ENCODE results near the gene IGFALS. TPM values are rescaled to one million over a fixed set of nuclear protein-coding genes. Genes with fewer than 3 reads are reported as not detected.

IGFALS gene
- total RNA-seq, 1 donor from 2014 or later = 0.19 TPM

DNA sequence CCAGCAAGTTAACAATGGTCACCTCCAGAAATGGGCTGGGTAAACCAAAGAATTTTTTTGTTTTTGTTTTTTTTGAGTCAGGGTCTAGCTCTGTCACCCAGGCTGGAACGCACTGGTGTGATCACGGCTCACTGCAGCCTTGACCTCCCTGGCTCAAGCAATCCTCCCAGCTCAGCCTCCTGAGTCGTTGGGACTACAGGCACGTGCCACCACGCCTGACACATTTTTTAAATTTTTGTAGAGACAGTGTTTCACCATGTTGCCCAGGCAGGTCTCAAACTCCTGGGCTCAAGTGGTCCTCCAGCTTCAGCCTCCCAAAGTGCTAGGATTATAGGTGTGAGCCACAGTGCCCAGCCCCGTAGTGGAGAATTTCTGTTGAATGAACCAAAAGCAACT lies 12.8 kb downstream of the IGFALS start:
- intact Hi-C loops (cut with DNase I) = loop anchor here (5.0 kb wide), 1 partner anchor 162 kb away; the partner anchor contains the start of gene MSRB1
- DNase-seq (ENCODE audit: low spot score) = no peak

DNA sequence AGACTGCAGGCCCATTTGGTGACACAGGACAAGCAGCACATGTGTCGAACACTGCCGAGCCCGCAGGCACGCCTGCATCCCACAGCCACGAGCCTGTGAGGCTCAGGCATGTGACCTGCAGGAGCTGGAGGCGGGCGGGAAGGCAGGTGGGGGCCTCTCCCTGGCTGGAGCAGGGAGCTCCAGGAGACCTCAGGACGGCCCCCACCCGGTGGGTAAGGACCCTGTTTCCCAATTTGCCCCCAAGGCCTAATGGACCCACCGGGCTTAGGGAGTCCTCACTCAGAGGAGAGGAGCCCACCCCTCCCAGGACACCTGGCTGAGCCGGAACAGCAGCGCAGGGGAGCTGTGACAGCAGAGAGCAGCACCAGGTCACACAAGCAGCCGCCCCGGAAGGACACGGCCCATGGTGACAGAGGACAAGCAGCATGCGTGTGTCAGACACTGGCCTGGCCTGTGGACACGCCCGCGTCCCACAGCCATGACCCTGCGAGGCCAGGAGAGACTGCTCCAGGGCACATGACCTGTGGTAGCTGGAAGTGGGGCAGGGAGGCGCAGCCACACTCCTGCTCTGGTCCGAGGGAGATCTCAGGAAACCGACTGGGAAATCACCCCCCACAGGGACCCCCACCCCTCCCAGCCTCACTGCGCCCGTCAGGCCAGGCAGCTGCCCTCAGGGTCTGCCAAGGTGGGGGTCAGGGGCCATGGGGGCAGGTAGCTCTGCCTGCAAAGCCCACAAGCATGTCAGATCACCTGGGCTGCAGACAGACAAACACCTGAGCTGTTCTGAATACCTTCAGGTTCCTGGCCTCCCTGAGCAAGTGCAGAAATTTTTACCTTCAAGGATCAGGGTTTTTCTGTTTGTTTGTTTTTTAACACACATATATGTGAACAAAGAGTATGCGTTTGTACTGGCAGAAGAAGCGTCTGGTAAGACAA lies 13.5 kb downstream of the IGFALS start:
- no peak for DNase-seq (ENCODE audit: low spot score)
- intact Hi-C loops (cut with DNase I) = loop anchor here (5.0 kb wide), 1 partner anchor 162 kb away; the partner anchor contains the start of gene MSRB1

DNA sequence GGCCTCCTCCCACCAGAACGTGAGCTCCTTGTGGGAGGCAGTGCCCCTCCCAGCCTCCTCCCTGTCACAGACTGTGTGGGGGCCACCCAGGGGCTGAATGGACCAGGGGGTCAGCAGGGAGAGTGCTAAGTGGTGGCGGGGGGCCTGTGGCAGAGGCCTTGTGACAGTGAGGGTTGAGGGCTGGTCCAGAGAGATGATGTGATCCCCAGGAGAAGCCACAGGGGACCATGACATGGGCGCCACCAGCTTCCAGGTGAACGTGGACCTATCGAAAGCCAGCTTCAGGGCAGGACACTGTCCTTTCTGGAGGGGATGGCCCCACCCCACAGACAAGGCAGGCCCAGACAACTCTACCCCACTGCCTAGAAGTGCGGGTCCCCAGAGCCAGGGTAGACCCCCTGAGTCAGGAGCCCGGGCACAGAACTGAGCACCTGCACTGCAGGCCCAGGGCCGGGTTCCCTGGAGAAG lies 14.2 kb downstream of the IGFALS start:
- intact Hi-C loops (cut with DNase I) = no loop called here
- no peak for DNase-seq (ENCODE audit: low spot score)

DNA sequence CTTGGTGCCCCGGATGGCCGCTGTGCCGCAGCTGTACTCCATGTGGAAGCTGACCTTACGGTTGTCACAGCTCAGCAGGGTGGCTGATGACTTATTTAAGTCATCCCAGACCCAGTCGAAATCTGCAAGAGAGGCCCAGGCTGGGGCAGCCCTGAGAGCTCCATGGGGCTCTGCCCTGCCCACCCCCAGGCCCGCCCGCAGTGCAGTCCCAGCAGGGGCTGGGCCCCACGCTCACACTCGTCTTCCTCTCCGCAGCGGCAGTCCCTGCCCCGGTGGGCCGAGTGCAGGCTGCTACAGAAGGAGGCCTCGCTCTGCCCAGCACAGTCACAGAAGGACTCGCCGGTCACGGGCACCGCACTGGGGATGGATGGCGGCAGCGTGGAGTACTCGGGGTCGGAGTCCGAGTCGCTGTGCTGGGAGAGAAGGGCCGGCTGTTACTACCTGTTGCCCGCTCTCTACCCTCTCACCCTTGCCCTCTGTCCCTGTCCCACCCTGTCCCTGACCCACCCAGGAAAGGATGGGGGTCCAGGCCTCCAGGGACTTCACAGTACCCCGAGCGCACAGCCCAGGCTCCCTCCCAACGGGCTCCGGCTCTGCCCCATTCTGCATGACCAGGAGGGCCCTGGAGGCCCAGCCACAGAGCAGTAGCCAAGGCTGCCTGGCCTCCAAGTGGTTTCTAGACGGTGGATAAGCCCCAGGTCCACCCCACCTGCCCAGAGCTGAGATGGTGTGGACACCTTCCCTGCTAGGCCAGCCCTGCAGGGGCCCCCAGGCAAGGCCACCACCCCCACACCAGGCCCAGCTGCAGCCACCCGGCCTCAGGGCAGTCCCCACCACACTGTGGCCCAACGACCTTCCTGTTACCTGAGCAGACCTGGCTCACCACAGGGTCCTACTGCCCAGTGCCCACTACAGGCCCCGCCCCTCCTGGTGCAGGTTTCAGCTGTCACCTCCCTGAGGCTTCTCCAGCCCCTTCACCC lies 15.0 kb downstream of the IGFALS start:
- intact Hi-C loops (cut with DNase I) = no loop called here
- no peak for DNase-seq (ENCODE audit: low spot score)

DNA sequence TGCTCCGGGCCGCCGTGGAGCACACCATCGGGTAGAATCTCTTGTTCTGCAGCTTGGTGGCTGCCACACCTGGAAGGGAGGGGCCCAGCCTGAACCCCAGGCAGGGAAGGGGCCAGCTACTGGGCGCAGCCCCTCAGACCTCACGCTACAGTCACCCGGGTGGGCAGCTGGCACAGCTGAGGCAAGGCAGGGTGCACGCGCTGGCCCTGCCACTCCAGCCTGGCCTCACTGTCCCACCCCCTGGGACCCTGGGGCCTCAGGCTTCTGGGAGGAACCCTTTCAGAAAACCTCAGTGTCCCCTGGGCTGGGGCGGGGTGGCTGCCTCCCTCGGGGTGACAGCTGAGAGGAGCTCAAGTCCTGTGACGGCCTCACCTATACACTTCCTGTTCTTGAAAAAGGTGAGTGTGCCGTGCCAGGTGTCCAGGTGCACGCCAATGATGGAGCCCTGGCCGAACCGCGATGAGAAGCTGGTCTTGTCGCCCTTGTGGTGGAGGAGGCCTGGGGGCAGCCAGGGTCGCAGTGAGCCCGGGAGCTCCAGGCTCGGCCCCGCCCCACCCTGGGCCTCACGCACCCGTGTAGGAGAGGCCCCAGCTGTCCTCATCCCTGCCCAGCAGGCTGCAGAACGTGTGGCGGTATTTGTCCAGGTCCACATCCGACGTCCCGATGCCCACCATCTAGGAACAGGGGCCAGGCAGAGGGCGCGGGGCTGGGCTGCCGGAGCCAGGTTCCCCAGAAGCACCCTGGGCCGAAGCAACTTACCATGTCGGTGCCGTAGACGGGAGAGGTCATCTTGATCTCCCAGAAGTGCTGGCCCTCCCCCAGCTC lies 15.9 kb downstream of the IGFALS start:
- no peak for DNase-seq (ENCODE audit: low spot score)
- intact Hi-C loops (cut with DNase I) = no loop called here

DNA sequence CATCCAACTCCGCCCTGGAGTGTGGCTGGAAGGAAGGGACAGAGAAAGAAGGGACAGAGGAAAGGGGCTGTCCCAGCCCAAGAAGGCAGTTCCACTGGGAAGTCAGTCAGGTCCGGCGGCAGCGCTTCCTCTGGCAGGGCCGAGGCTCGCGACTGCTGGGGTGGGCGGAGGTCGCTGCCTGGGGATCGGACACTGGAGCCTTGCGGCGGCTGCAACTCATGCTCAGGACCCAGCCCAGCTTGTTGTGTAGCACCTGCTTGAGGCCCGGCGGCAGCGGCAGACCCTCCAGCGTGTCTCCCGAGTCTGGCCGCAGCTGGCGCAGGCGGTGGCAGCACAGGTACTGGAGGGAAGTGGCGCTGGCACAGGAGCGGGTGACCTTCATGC lies 16.5 kb downstream of the IGFALS start:
- intact Hi-C loops (cut with DNase I) = no loop called here

DNA sequence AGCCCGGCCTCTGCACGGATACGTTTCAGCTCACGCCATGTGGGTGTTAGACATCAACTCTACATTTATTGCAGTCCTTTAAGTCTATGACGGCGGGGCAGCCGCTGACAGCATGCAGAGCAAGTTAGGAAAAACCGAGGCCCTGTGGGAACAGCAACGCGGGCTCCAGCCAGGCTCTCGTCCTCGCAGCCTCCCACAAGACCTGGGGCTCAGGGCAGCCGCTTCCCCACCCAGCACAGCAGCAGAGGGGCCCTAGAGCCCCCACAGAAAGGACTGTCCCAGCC lies 16.9 kb downstream of the IGFALS start:
- no peak for DNase-seq (ENCODE audit: low spot score)
- intact Hi-C loops (cut with DNase I) = no loop called here

More for the DNA sequence above, 16.5 kb downstream of the IGFALS start:
- DNase-seq (ENCODE audit: low spot score) = no peak

DNA sequence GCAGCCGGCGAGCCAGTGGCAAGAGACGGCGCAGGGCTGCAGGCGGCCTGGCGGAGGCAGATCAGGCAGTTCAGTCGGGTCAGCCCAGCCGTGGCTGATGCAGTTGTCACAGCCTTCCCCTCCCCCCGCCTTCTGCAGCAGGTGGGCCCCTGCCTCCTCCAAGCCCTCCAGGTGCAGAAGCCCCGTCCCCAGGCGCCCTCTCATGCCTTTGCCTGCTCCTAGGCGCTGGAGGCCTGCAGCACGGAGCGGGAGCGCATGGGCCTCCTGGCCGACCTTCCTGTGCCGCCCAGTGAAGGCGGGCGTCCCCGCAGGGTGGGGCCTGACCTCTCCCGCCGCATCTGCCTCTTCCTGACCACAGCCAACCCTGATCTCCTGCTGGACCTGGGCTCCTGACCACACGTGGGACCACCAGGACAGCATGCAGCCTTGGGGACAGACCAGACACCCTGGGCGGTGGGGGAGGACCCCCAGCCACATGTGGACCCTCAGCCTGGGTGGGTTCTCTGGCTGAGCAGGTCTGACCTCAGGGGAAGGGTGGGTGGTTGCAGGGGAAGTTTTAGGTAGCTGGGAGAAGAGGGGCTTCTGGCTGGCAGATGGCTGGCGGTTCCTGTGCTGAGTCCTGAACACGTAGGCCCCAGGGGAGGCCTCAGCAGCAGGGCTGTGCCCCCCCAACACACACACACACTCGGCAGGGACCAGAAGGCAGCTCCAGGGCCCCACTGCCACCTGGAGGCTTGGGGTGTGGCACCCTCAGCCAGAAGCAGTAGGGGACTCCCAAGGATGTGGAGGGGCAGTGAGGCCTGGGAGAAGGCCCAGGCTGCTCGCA lies 17.4 kb downstream of the IGFALS start:
- intact Hi-C loops (cut with DNase I) = no loop called here
- no peak for DNase-seq (ENCODE audit: low spot score)

DNA sequence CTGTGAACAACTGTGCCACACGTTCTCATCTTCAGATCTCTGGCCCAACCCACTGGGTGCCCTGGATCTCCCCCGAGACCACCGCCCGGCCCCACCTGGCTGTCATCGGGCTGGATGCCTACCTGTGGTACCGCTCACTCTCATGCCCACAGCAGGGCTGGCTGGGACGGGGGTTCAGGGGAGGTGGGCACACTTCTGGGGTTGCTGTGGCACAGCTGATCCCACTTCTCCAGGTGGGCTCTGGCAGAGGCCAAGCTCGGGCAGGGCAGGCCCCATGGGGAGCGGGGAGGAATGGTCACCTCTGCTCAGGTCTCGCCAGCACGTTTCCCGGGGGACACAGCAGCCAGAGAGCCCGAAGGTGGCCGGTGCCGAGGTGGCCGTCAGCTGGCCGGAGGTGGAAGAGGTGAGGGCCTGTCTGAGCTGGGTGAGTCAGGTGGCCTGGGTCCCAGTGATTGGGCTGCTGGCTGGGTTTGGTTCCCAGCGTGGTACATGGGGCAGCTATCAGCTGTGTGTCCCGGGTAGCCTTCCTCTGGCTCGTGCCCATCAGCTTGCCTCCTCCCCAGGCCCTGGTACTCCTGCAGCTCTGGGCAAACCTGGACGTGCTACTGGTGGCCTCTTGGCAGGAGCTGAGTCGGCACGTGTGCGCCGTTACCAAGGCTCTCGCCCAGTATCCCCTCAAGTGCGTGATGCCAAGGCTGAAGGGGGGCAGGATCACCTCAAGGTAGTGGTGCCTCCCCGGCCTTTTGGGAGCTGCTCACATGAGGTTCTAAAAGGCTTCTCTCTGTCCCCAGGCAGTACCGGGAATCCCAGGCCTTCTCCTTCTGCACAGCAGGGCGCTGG lies 18.3 kb downstream of the IGFALS start:
- intact Hi-C loops (cut with DNase I) = no loop called here
- no peak for DNase-seq (ENCODE audit: low spot score)

DNA sequence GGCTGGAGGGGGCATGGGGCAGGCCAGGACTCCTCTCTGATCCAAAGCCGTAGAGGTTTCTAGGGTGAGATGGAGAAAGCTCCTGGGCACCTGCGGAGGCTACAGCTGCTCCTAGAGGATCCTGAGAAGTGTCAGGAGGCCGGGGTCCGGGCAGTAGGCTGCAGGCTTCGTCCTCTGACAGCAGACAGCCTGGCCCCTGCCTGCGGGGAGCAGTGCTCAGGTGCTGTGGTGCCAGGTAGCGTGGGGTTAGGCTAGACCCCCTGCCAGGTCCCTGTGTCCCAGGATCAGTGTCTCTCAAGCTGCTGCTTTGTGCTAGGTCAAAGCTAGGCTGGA lies 19.1 kb downstream of the IGFALS start:
- intact Hi-C loops (cut with DNase I) = loop anchor here (5.0 kb wide), 1 partner anchor 67 kb away; the partner anchor contains the start of gene MAPK8IP3
- DNase-seq (ENCODE audit: low spot score) = no peak

DNA sequence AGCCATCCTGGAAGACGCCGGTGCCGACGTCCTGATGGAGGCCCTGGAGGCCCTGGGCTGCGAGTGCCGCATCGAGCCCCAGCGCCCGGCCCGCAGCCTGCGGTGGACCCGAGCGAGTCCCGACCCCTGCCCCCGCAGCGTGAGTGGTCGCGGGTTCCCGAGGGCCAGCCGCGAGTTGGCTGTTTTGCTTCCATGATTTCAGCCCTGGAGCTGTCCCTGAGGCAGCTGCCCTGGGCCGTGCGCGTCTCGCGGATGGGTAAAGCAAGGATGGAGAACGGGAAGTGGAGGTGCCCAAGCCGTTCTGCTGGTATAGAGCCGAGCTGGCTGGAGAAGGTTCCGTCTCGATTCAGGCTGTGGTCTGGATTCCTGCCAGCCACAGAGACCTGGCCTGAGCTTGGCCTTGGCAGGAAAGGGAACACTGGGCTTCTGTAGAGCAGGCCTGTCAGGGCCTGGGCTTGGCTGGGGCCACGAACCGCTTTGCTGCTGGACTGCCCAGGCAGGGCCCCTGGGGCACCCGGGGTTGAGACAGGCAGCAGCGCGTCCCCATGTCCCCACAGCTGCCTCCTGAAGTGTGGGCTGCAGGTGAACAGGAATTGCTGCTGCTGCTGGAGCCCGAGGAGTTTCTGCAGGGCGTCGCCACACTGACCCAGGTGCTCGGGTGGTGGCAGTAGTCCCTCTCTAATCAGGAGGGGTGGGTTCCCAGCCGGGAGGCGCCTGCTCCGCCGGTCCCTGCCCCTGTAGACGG lies 19.6 kb downstream of the IGFALS start:
- no peak for DNase-seq (ENCODE audit: low spot score)
- intact Hi-C loops (cut with DNase I) = loop anchor here (5.0 kb wide), 1 partner anchor 67 kb away; the partner anchor contains the start of gene MAPK8IP3

DNA sequence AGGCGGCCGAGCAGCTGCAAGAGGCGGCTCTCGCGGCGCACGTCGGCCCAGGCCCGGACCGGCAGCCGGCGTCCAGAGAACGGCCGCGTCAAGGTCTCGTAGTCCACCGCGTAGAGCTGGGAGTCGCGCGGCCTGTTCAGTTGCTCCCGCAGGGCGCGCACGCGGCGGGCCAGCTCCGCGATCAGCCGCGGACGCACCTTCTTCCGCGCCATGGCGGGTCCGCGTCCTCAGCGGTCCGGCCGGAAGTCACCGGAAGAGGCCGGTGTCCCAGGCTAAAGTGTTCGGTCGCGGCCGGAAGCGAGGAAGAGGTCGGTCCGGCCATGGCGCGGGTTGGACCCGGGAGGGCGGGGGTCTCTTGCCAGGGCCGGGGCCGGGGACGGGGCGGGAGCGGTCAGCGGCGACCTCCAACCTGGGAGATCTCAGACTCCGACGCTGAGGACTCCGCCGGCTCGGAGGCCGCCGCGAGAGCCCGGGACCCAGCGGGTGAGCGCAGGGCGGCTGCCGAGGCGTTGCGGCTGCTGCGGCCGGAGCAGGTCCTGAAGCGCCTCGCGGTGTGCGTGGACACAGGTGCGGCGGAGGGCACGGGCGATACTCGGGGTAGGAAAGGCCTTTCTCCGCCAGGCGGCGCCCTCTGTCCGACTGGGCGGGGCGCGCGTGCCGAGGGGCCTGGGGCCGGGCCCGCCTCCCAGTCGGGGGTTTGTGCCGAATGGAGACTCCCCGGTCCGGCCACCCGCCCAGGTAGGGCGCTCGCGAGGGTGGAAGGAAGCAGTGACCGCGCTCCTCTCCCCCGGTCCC lies 20.4 kb downstream of the IGFALS start, which contains the start of gene MRPS34:
Gene MRPS34, minus strand, starts transcription at position 227 of the 795 bp plus-strand sequence. Its CDS starts 15 bp downstream, at position 212.
- intact Hi-C loops (cut with DNase I) = loop anchor here (5.0 kb wide), 1 partner anchor 66 kb away; the partner anchor contains the start of gene MAPK8IP3
- peak; percentile 91 for DNase-seq (ENCODE audit: low spot score)

DNA sequence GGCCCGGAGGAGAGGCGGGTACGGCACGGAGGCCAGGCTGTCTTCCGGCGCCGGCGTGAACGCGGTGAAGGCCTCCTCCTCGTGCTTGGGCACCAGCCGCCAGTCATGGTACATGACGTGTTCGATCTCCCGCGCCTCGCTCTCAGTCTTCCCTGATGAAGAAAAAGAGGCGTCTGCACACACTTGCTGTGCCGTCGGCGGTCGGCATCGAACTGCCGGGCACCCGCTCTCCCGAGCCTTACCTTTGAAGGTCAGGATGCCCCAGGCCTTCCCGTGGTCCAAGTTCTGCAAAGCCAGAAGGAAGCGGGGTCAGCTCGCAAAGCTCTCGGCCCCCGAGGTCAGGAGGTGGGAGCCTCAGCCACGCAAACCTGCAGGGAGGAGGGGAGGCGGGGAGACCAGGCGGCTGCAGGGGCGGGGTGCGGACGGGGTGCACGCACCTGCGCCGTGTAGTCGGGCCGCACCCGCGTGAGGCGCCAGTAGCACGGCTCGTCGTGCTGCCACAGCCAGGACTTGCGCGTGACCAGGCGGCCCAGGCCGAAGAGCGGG lies 21.1 kb downstream of the IGFALS start, which contains the start of gene EME2:
Gene EME2, plus strand, starts transcription at position 449 of the 546 bp plus-strand sequence. CDS start 418 bp downstream, outside the sequence.
- intact Hi-C loops (cut with DNase I) = loop anchor here (5.0 kb wide), 1 partner anchor 65 kb away; the partner anchor contains the start of gene MAPK8IP3
- DNase-seq (ENCODE audit: low spot score) = no peak

DNA sequence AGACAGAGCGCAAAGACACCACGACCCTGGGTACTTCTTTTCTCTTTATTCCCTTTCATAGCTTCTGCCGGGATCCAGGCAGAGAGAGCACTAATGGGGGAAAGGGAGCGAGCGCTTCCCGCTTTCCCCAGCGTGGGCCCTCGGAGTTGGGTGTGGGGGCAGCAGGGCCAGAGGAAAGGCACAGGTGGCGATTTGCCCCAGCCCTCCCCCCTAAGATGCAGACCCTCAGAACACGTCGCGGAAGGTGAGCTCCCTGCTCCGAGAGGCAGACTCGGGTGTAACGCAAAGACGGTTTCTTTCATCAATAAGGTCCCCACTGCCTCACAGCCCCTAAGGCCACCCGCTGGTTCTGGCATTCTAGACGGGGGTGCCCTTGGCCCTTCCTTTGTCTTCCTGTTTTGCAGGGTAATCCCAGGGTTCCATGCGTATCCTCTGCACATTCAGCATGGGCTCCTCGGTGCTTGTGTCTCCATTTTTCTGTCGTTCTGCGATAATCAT lies 21.6 kb downstream of the IGFALS start:
- DNase-seq (ENCODE audit: low spot score) = no peak
- intact Hi-C loops (cut with DNase I) = loop anchor here (5.0 kb wide), 1 partner anchor 65 kb away; the partner anchor contains the start of gene MAPK8IP3
